ENCODE measurements around the gene ZNF25. TPM values are rescaled to one million over a fixed set of nuclear protein-coding genes. Genes with fewer than 3 reads are reported as not detected.
A peak's percentile ranks its signal among the peaks of the same experiment; 100 is the strongest.

The ZNF25 gene
- total and polyA plus RNA-seq, 9 of the 15 experiments (the other 6 are each of a cell fraction or from before 2014, with no cell fraction given): 0.62 to 2.3 (median 1.6) TPM

- TF ChIP-seq RREB1 (CRISPR knock-in tag; IDR thresholded peaks at IDR 0.05): no peak
- TF ChIP-seq SP1 (CRISPR knock-in tag; IDR thresholded peaks at IDR 0.05): peak; percentile 63
- TF ChIP-seq SMARCB1 (IDR thresholded peaks at IDR 0.05; ENCODE audit: insufficient read length, low read depth): no peak
- no peak for TF ChIP-seq LEF1 (IDR thresholded peaks at IDR 0.05)
- TF ChIP-seq BHLHE40 (IDR thresholded peaks at IDR 0.05; ENCODE audit: low read length): no peak
- TF ChIP-seq ZKSCAN8 (CRISPR knock-in tag; IDR thresholded peaks at IDR 0.05): no peak
- TF ChIP-seq ZNF436 (CRISPR knock-in tag; IDR thresholded peaks at IDR 0.05): no peak
- no peak for TF ChIP-seq CEBPZ (IDR thresholded peaks at IDR 0.05; ENCODE audit: borderline replicate concordance, low read depth, low read length)
- TF ChIP-seq DEAF1 (CRISPR knock-in tag; IDR thresholded peaks at IDR 0.05): peak; percentile 27; the same call in 1 of the 2 replicates
- TF ChIP-seq CHD1 (IDR thresholded peaks at IDR 0.05; ENCODE audit: low read length): no peak
- TF ChIP-seq ZNF232 (CRISPR knock-in tag; IDR thresholded peaks at IDR 0.05): no peak
- no peak for TF ChIP-seq BCL6 (CRISPR knock-in tag; IDR thresholded peaks at IDR 0.05)
- no peak for TF ChIP-seq PCBP2 (IDR thresholded peaks at IDR 0.05; ENCODE audit: low read depth, low read length, poor library complexity, severe bottlenecking)
- TF ChIP-seq TEAD1 (CRISPR knock-in tag; IDR thresholded peaks at IDR 0.05): peak in 1 of 2 experiments; percentile 68; a peak in 1 of 4 replicates
- TF ChIP-seq DNMT1 (IDR thresholded peaks at IDR 0.05): no peak
- TF ChIP-seq TAF15 (IDR thresholded peaks at IDR 0.05; ENCODE audit: low read depth, low read length): no peak
- TF ChIP-seq ZNF780A (CRISPR knock-in tag; IDR thresholded peaks at IDR 0.05): no peak
These were observed at the start of gene ZNF25 (continued) for GRCh38 chr10:37976091-37976879.

Data from K562 (cell line).